ENCODE results near the gene PIK3C2G. TPM values are rescaled to one million over a fixed set of nuclear protein-coding genes. Genes with fewer than 3 reads are reported as not detected.

The PIK3C2G gene
- total RNA-seq, 1 experiment from 2014 or later, result not detected

DNA sequence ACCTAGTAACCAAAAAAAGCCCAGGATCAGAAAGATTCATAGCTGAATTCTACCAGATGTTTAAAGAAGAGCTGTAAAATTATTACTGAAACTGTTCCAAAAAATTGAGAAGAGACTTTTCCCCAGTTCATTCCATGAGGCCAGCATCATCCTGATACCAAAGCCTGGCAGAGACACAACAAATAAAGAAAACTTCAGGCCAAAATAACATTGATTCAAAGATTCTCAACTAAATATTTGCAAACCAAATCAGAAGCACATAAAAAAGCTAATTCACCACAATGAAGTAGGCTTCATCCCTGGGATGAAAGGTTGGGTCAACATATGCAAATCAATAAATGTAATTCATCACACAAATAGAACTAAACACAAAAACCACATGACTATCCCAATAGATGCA, 325.3 kb downstream of the PIK3C2G start:
- TF ChIP-seq, protein P1, sequence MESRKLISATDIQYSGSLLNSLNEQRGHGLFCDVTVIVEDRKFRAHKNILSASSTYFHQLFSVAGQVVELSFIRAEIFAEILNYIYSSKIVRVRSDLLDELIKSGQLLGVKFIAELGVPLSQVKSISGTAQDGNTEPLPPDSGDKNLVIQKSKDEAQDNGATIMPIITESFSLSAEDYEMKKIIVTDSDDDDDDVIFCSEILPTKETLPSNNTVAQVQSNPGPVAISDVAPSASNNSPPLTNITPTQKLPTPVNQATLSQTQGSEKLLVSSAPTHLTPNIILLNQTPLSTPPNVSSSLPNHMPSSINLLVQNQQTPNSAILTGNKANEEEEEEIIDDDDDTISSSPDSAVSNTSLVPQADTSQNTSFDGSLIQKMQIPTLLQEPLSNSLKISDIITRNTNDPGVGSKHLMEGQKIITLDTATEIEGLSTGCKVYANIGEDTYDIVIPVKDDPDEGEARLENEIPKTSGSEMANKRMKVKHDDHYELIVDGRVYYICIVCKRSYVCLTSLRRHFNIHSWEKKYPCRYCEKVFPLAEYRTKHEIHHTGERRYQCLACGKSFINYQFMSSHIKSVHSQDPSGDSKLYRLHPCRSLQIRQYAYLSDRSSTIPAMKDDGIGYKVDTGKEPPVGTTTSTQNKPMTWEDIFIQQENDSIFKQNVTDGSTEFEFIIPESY (IDR thresholded peaks at IDR 0.05; ENCODE audit: extremely low read depth, insufficient replicate concordance, low read length), result no peak
- TF ChIP-seq EGR1 (IDR thresholded peaks at IDR 0.05; ENCODE audit: low read depth) (no peak), EZH2phosphoT487 (IDR thresholded peaks at IDR 0.05; ENCODE audit: borderline replicate concordance) (no peak), JUND (IDR thresholded peaks at IDR 0.05) (no peak), YY1 (IDR thresholded peaks at IDR 0.05; ENCODE audit: extremely low read depth, insufficient replicate concordance, low read depth, low read length) (no peak), SIN3A (IDR thresholded peaks at IDR 0.05; ENCODE audit: low read depth) (no peak), ZFX (IDR thresholded peaks at IDR 0.05) (no peak), RAD21 (IDR thresholded peaks at IDR 0.05; ENCODE audit: low read depth) (no peak), CEBPB (IDR thresholded peaks at IDR 0.05; ENCODE audit: low read depth) (no peak), CBX3 (IDR thresholded peaks at IDR 0.05; ENCODE audit: low read depth) (no peak), ZNF274 (IDR thresholded peaks at IDR 0.05; ENCODE audit: low read depth, low read length) (no peak), FOSL1 (IDR thresholded peaks at IDR 0.05; ENCODE audit: low read depth) (no peak), ELF1 (IDR thresholded peaks at IDR 0.05; ENCODE audit: borderline replicate concordance, low read depth) (no peak), SRF (IDR thresholded peaks at IDR 0.05; ENCODE audit: low read depth) (no peak)
- TF ChIP-seq, protein P2, sequence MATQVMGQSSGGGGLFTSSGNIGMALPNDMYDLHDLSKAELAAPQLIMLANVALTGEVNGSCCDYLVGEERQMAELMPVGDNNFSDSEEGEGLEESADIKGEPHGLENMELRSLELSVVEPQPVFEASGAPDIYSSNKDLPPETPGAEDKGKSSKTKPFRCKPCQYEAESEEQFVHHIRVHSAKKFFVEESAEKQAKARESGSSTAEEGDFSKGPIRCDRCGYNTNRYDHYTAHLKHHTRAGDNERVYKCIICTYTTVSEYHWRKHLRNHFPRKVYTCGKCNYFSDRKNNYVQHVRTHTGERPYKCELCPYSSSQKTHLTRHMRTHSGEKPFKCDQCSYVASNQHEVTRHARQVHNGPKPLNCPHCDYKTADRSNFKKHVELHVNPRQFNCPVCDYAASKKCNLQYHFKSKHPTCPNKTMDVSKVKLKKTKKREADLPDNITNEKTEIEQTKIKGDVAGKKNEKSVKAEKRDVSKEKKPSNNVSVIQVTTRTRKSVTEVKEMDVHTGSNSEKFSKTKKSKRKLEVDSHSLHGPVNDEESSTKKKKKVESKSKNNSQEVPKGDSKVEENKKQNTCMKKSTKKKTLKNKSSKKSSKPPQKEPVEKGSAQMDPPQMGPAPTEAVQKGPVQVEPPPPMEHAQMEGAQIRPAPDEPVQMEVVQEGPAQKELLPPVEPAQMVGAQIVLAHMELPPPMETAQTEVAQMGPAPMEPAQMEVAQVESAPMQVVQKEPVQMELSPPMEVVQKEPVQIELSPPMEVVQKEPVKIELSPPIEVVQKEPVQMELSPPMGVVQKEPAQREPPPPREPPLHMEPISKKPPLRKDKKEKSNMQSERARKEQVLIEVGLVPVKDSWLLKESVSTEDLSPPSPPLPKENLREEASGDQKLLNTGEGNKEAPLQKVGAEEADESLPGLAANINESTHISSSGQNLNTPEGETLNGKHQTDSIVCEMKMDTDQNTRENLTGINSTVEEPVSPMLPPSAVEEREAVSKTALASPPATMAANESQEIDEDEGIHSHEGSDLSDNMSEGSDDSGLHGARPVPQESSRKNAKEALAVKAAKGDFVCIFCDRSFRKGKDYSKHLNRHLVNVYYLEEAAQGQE (IDR thresholded peaks at IDR 0.05; ENCODE audit: low read depth), result no peak
- TF ChIP-seq, protein P3, sequence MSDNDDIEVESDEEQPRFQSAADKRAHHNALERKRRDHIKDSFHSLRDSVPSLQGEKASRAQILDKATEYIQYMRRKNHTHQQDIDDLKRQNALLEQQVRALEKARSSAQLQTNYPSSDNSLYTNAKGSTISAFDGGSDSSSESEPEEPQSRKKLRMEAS (IDR thresholded peaks at IDR 0.05), result no peak
- TF ChIP-seq, protein P4, sequence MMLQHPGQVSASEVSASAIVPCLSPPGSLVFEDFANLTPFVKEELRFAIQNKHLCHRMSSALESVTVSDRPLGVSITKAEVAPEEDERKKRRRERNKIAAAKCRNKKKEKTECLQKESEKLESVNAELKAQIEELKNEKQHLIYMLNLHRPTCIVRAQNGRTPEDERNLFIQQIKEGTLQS (IDR thresholded peaks at IDR 0.05), result no peak
- TF ChIP-seq, protein P5, sequence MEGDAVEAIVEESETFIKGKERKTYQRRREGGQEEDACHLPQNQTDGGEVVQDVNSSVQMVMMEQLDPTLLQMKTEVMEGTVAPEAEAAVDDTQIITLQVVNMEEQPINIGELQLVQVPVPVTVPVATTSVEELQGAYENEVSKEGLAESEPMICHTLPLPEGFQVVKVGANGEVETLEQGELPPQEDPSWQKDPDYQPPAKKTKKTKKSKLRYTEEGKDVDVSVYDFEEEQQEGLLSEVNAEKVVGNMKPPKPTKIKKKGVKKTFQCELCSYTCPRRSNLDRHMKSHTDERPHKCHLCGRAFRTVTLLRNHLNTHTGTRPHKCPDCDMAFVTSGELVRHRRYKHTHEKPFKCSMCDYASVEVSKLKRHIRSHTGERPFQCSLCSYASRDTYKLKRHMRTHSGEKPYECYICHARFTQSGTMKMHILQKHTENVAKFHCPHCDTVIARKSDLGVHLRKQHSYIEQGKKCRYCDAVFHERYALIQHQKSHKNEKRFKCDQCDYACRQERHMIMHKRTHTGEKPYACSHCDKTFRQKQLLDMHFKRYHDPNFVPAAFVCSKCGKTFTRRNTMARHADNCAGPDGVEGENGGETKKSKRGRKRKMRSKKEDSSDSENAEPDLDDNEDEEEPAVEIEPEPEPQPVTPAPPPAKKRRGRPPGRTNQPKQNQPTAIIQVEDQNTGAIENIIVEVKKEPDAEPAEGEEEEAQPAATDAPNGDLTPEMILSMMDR (IDR thresholded peaks at IDR 0.05 in 2 of 3, conservative IDR thresholded peaks at IDR 0.05 in 1 of 3; ENCODE audit: borderline replicate concordance in 1 of 3, insufficient read depth in 1 of 3, low read depth in 2 of 3, low read length in 2 of 3), result no peak
- Histone ChIP-seq H3K4me1 (ENCODE audit: control insufficient read depth in 1 of 2, insufficient read depth in 2 of 2, low read length in 2 of 2) (no peaks in the 10 kb centered on the region), H2AFZ (ENCODE audit: low read depth, low read length, poor library complexity, severe bottlenecking) (no peak overlapping the region), H3K79me2 (ENCODE audit: insufficient read depth, low read length) (no peaks in the 10 kb centered on the region), H3K36me3 (ENCODE audit: control insufficient read depth in 1 of 2, insufficient read depth in 2 of 2, low read length in 2 of 2) (no peaks in the 10 kb centered on the region), H3K9me3 (ENCODE audit: control insufficient read depth in 1 of 2, insufficient read depth in 1 of 2, low read depth in 1 of 2, low read length in 2 of 2) (no peaks in the 10 kb centered on the region), H4K20me1 (ENCODE audit: insufficient read depth) (no peaks in the 10 kb centered on the region), H3K27ac (ENCODE audit: low read depth, low read length) (no peak overlapping the region), H3K4me3 (replicated peaks in 1 of 2; ENCODE audit: low read depth in 1 of 2, low read length in 2 of 2) (no peak overlapping the region), H3K9ac (ENCODE audit: low read length) (no peak overlapping the region), H3K4me2 (ENCODE audit: low read length) (no peak overlapping the region), H3K9me2 (ENCODE audit: insufficient read depth) (no peaks in the 10 kb centered on the region), H3K27me3 (ENCODE audit: insufficient read depth, low read length) (no peaks in the 10 kb centered on the region)
- intact Hi-C loops (cut with micrococcal nuclease), result no loop called here
- ATAC-seq (no peak), DNase-seq (ENCODE audit: low read depth, low spot score) (no peak)
- POLR2A ChIA-PET, result no interaction called here
- RAD21 ChIA-PET (ENCODE audit: low non-redundant PET in 1 of 2, low total read pairs in 2 of 2, uncharacterized antibody in 2 of 2, unreplicated experiment in 2 of 2), result no interaction called here
- CTCF ChIA-PET, result no interaction called here
- no TSS peak for BruUV-seq (replicated peaks)

Measured in HCT116 (cell line).